ENCODE measurements around the gene KDR.

The KDR gene

GRCh38 chr4:55125087-55125721 lies at the start of gene KDR:
TSS of gene KDR (minus strand) at chr4:55125595. CDS start at chr4:55125293, 302 bp downstream.
- H3F3A ChIP-seq (ENCODE audit: insufficient read depth): no peaks in the 10 kb centered on the region
- TF ChIP-seq CTCF (IDR thresholded peaks at IDR 0.05; ENCODE audit: insufficient read depth, low read length, poor library complexity, severe bottlenecking): no peak
- TF ChIP-seq EZH2phosphoT487 (conservative IDR thresholded peaks at IDR 0.05; ENCODE audit: low read length): no peak
- no peaks in the 10 kb centered on the region for H3K27me3 ChIP-seq (ENCODE audit: low read length)
- no peak within 1 kb of the TSS for H3K9ac ChIP-seq (ENCODE audit: low read length)
- no peaks in the 10 kb centered on the region for H3K9me3 ChIP-seq (ENCODE audit: insufficient read depth, low read length)
- no peak within 1 kb of the TSS for H3K4me3 ChIP-seq (ENCODE audit: insufficient read depth, low read length, poor library complexity, severe bottlenecking)
- no peaks in the 10 kb centered on the region for H4K20me1 ChIP-seq (ENCODE audit: low read depth, low read length)
- no peaks in the 10 kb centered on the region for H3K79me2 ChIP-seq (ENCODE audit: insufficient read depth, low read length)
- H2AFZ ChIP-seq (ENCODE audit: low read depth, low read length, severe bottlenecking): no peak within 1 kb of the TSS
- no peaks in the 10 kb centered on the region for H3K9me2 ChIP-seq (replicated peaks; ENCODE audit: insufficient read depth, low read length)
- no peak within 1 kb of the TSS for H3K27ac ChIP-seq (ENCODE audit: low read depth, low read length)
- H3K4me2 ChIP-seq (ENCODE audit: low read depth, low read length, poor library complexity, severe bottlenecking): no peak within 1 kb of the TSS
- no peaks in the 10 kb centered on the region for H3K36me3 ChIP-seq (ENCODE audit: low read length)

- TF ChIP-seq EZH2phosphoT487 (conservative IDR thresholded peaks at IDR 0.05; ENCODE audit: low read length) (no peak), CTCF (IDR thresholded peaks at IDR 0.05; ENCODE audit: insufficient read depth, low read length, poor library complexity, severe bottlenecking) (no peak)
- Histone ChIP-seq H3K9ac (ENCODE audit: low read length) (no peak overlapping the region), H3K4me3 (ENCODE audit: insufficient read depth, low read length, poor library complexity, severe bottlenecking) (no peak overlapping the region), H4K20me1 (ENCODE audit: low read depth, low read length) (no peaks in the 10 kb centered on the region), H2AFZ (ENCODE audit: low read depth, low read length, severe bottlenecking) (no peak overlapping the region), H3K79me2 (ENCODE audit: insufficient read depth, low read length) (no peaks in the 10 kb centered on the region), H3K27ac (ENCODE audit: low read depth, low read length) (no peak overlapping the region), H3K9me2 (replicated peaks; ENCODE audit: insufficient read depth, low read length) (no peaks in the 10 kb centered on the region), H3F3A (ENCODE audit: insufficient read depth) (no peaks in the 10 kb centered on the region), H3K36me3 (ENCODE audit: low read length) (no peaks in the 10 kb centered on the region), H3K27me3 (ENCODE audit: low read length) (no peaks in the 10 kb centered on the region), H3K9me3 (ENCODE audit: insufficient read depth, low read length) (no peaks in the 10 kb centered on the region), H3K4me2 (ENCODE audit: low read depth, low read length, poor library complexity, severe bottlenecking) (no peak overlapping the region)
Measured at GRCh38 chr4:55173580-55173979, 48.2 kb upstream of the KDR start.

DNA sequence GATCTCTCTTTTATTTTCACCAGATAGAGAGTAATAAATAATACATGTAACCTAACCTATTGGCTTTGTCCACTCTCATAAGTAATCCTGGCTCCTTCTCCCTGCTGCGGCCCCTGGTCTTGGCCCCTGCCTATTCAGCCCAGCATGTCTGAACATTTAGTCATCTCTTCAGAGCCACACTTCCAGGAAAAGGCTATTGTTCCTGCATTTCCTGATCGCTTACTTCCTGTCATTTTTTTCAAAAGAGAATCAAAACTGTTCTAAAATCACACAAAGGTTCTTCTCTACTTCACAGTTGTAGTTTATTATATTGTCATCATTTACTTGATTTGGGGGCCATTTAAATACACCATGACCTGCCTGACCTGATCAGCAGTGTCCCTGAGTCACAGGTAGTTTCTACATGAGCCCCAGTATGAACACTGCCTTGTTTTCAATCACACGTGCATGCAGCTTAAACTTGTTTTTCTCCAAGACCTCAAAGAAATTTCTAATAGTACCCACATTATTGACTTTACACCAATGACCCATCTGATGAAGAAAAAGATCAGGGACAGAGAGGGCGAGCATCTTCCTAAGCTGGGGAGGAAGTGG lies 47.4 kb upstream of the KDR start:
- H3K36me3 ChIP-seq (ENCODE audit: low read length): no peaks in the 10 kb centered on the region
- H3K4me3 ChIP-seq (ENCODE audit: insufficient read depth, low read length, poor library complexity, severe bottlenecking): no peak overlapping the region
- H2AFZ ChIP-seq (ENCODE audit: low read depth, low read length, severe bottlenecking): no peak overlapping the region
- no peaks in the 10 kb centered on the region for H3F3A ChIP-seq (ENCODE audit: insufficient read depth)
- no peak overlapping the region for H3K9ac ChIP-seq (ENCODE audit: low read length)
- H3K79me2 ChIP-seq (ENCODE audit: insufficient read depth, low read length): no peaks in the 10 kb centered on the region
- H4K20me1 ChIP-seq (ENCODE audit: low read depth, low read length): no peaks in the 10 kb centered on the region
- no peaks in the 10 kb centered on the region for H3K27me3 ChIP-seq (ENCODE audit: low read length)
- H3K4me2 ChIP-seq (ENCODE audit: low read depth, low read length, poor library complexity, severe bottlenecking): no peak overlapping the region
- no peaks in the 10 kb centered on the region for H3K9me3 ChIP-seq (ENCODE audit: insufficient read depth, low read length)
- TF ChIP-seq EZH2phosphoT487 (conservative IDR thresholded peaks at IDR 0.05; ENCODE audit: low read length) (no peak), CTCF (IDR thresholded peaks at IDR 0.05; ENCODE audit: insufficient read depth, low read length, poor library complexity, severe bottlenecking) (no peak)
- no peak overlapping the region for H3K27ac ChIP-seq (ENCODE audit: low read depth, low read length)
- H3K9me2 ChIP-seq (replicated peaks; ENCODE audit: insufficient read depth, low read length): no peaks in the 10 kb centered on the region

All from SU-DHL-6 (cell line).